Embryonic facial prominence (tissue), 1 donor: ENCODE results near the gene C4B.
"Not testable (repeated sequence)": the region's sequence is repeated elsewhere in the genome, so short reads cannot be mapped to it uniquely, and the experiment has no call there.

Source experiments
- DNase-seq: peaks from one replicate; pipeline ENCODE4 v3.0.0-alpha.2; 2016; ENCODE audit errors: extremely low spot score

Gene C4B

GRCh38 chr6:32050562-32050961 lies 36.0 kb downstream of the C4B start:
- no peak for DNase-seq

- DNase-seq = not testable (repeated sequence)
Measured at GRCh38 chr6:32052626-32053025, 38.0 kb downstream of the C4B start.

- DNase-seq = not testable (repeated sequence)
Measured at GRCh38 chr6:32053314-32053713, 38.7 kb downstream of the C4B start.

- DNase-seq = not testable (repeated sequence)
Measured at GRCh38 chr6:32055756-32056155, 41.2 kb downstream of the C4B start.

GRCh38 chr6:32056254-32056653 lies 41.7 kb downstream of the C4B start:
- no peak for DNase-seq

GRCh38 chr6:32057966-32058365 lies 43.4 kb downstream of the C4B start:
- no peak for DNase-seq

GRCh38 chr6:32058511-32058963 lies 43.9 kb downstream of the C4B start:
- no peak for DNase-seq

- no peak for DNase-seq
Measured at GRCh38 chr6:32060966-32061655, 46.5 kb downstream of the C4B start.

GRCh38 chr6:32064706-32065105 lies 50.1 kb downstream of the C4B start:
- DNase-seq = no peak

- not testable (repeated sequence) for DNase-seq
Measured at GRCh38 chr6:32067521-32067920, 52.9 kb downstream of the C4B start.

- DNase-seq = not testable (repeated sequence)
Measured at GRCh38 chr6:32068315-32068714, 53.7 kb downstream of the C4B start.

- DNase-seq = no peak
Measured at GRCh38 chr6:32068867-32069266, 54.3 kb downstream of the C4B start.

GRCh38 chr6:32069460-32069859 lies 54.9 kb downstream of the C4B start:
- no peak for DNase-seq

- no peak for DNase-seq
Measured at GRCh38 chr6:32069878-32070515, 55.4 kb downstream of the C4B start.

GRCh38 chr6:32070814-32071543 lies 56.4 kb downstream of the C4B start:
- DNase-seq = no peak

GRCh38 chr6:32073101-32073500 lies 58.5 kb downstream of the C4B start:
- no peak for DNase-seq

- DNase-seq = no peak
Measured at GRCh38 chr6:32073613-32074012, 59.0 kb downstream of the C4B start.

GRCh38 chr6:32074996-32075532 lies 60.5 kb downstream of the C4B start:
- DNase-seq = no peak

- no peak for DNase-seq
Measured at GRCh38 chr6:32075781-32076180, 61.2 kb downstream of the C4B start.

GRCh38 chr6:32076321-32076809 lies 61.8 kb downstream of the C4B start:
- DNase-seq = no peak

- DNase-seq = no peak
Measured at GRCh38 chr6:32079566-32080290, 65.1 kb downstream of the C4B start.
